ENCODE results near the gene LHPP.

LHPP gene

GRCh38 chr10:124467165-124467564, 5.5 kb downstream of the LHPP start:
- H3K27ac ChIP-seq = no peak overlapping the region
- TF ChIP-seq ZFX (IDR thresholded peaks at IDR 0.05) = no peak
- no peak for TF ChIP-seq CTCF (conservative IDR thresholded peaks at IDR 0.05)

GRCh38 chr10:124468624-124469023, 7.0 kb downstream of the LHPP start:
- H3K27ac ChIP-seq = no peak overlapping the region
- no peak for TF ChIP-seq CTCF (conservative IDR thresholded peaks at IDR 0.05)
- TF ChIP-seq ZFX (IDR thresholded peaks at IDR 0.05) = no peak

GRCh38 chr10:124469956-124470484, 8.4 kb downstream of the LHPP start:
- no peak for TF ChIP-seq ZFX (IDR thresholded peaks at IDR 0.05)
- TF ChIP-seq CTCF (conservative IDR thresholded peaks at IDR 0.05) = no peak
- no peak overlapping the region for H3K27ac ChIP-seq

- TF ChIP-seq CTCF (conservative IDR thresholded peaks at IDR 0.05) (no peak), ZFX (IDR thresholded peaks at IDR 0.05) (no peak)
- H3K27ac ChIP-seq = no peak overlapping the region
These were observed 9.2 kb downstream of the LHPP start for GRCh38 chr10:124470544-124471434.

GRCh38 chr10:124472071-124472470, 10.4 kb downstream of the LHPP start:
- TF ChIP-seq CTCF (conservative IDR thresholded peaks at IDR 0.05) (no peak), ZFX (IDR thresholded peaks at IDR 0.05) (no peak)

GRCh38 chr10:124473070-124473469, 11.4 kb downstream of the LHPP start:
- TF ChIP-seq CTCF (conservative IDR thresholded peaks at IDR 0.05) (no peak), ZFX (IDR thresholded peaks at IDR 0.05) (no peak)
- H3K27ac ChIP-seq = no peak overlapping the region

More at GRCh38 chr10:124472071-124472470, 10.4 kb downstream of the LHPP start:
- H3K27ac ChIP-seq = no peak overlapping the region

- H3K27ac ChIP-seq = no peak overlapping the region
- no peak for TF ChIP-seq CTCF (conservative IDR thresholded peaks at IDR 0.05)
- TF ChIP-seq ZFX (IDR thresholded peaks at IDR 0.05) = no peak
These were observed 13.0 kb downstream of the LHPP start for GRCh38 chr10:124474514-124475070.
